IPS-11a (cell line): ENCODE results near the gene RASSF1.

Experiments used
- H3K4me3 ChIP-seq: one replicate; pipeline ENCODE4 v1.5.1; 2013; ENCODE audit warnings: low read depth, low read length, control low read depth

The RASSF1 gene

GRCh38 chr3:50340448-50341329, at the start of gene RASSF1:
RASSF1 (minus strand) TSS chr3:50340836; CDS start chr3:50340805, 31 bp downstream.
- H3K4me3 ChIP-seq: peak within 1 kb of the TSS; percentile 27

GRCh38 chr3:50389414-50389767, 48.8 kb upstream of the RASSF1 start:
- H3K4me3 ChIP-seq: no peak overlapping the region

- no peak overlapping the region for H3K4me3 ChIP-seq
Observed at GRCh38 chr3:50388720-50389413, 48.2 kb upstream of the RASSF1 start.

- no peak overlapping the region for H3K4me3 ChIP-seq
Observed at GRCh38 chr3:50388016-50388719, 47.5 kb upstream of the RASSF1 start.

GRCh38 chr3:50385754-50386153, 45.1 kb upstream of the RASSF1 start:
- H3K4me3 ChIP-seq: no peak overlapping the region

- no peak overlapping the region for H3K4me3 ChIP-seq
Observed at GRCh38 chr3:50383750-50384149, 43.1 kb upstream of the RASSF1 start.

GRCh38 chr3:50382722-50383121, 42.1 kb upstream of the RASSF1 start:
- no peak overlapping the region for H3K4me3 ChIP-seq

- H3K4me3 ChIP-seq: no peak overlapping the region
Observed at GRCh38 chr3:50381383-50381782, 40.7 kb upstream of the RASSF1 start.

- no peak overlapping the region for H3K4me3 ChIP-seq
Observed at GRCh38 chr3:50380405-50381085, 39.9 kb upstream of the RASSF1 start.

GRCh38 chr3:50378757-50379156, 38.1 kb upstream of the RASSF1 start:
- no peak overlapping the region for H3K4me3 ChIP-seq

GRCh38 chr3:50378024-50378423, 37.4 kb upstream of the RASSF1 start:
- H3K4me3 ChIP-seq: no peak overlapping the region

- no peak overlapping the region for H3K4me3 ChIP-seq
Observed at GRCh38 chr3:50375258-50375931, 34.8 kb upstream of the RASSF1 start.

- H3K4me3 ChIP-seq: no peak overlapping the region
Observed at GRCh38 chr3:50374363-50375257, 34.0 kb upstream of the RASSF1 start.

- no peak overlapping the region for H3K4me3 ChIP-seq
Observed at GRCh38 chr3:50373146-50374051, 32.8 kb upstream of the RASSF1 start.

GRCh38 chr3:50372349-50372748, 31.7 kb upstream of the RASSF1 start:
- no peak overlapping the region for H3K4me3 ChIP-seq

GRCh38 chr3:50371133-50371685, 30.6 kb upstream of the RASSF1 start:
- no peak overlapping the region for H3K4me3 ChIP-seq

- no peak overlapping the region for H3K4me3 ChIP-seq
Observed at GRCh38 chr3:50370594-50370993, 30.0 kb upstream of the RASSF1 start.

GRCh38 chr3:50369012-50369670, 28.5 kb upstream of the RASSF1 start:
- H3K4me3 ChIP-seq: no peak overlapping the region
